GM19238 (cell line): ENCODE measurements around the gene NUBP1.
A peak's percentile ranks its signal among the peaks of the same experiment; 100 is the strongest.
"Not testable (repeated sequence)": the region's sequence is repeated elsewhere in the genome, so short reads cannot be mapped to it uniquely, and the experiment has no call there.

Experiments used
- DNase-seq: peaks from one replicate; pipeline ENCODE4 v3.0.0; 2011; ENCODE audit warnings: low spot score; ENCODE audit not compliant: insufficient read length

Gene NUBP1

GRCh38 chr16:10743610-10744369, at the start of gene NUBP1:
Gene NUBP1 (plus strand): TSS chr16:10743842. CDS start chr16:10743864, 22 bp downstream.
- peak; percentile 91 for DNase-seq

GRCh38 chr16:10693889-10694288, 49.8 kb upstream of the NUBP1 start:
- no peak for DNase-seq

- no peak for DNase-seq
Measured at GRCh38 chr16:10694306-10694705, 49.3 kb upstream of the NUBP1 start.

GRCh38 chr16:10694830-10695229, 48.8 kb upstream of the NUBP1 start, which contains the start of gene TEKT5:
Gene TEKT5 (minus strand): TSS chr16:10694930. CDS start chr16:10694873, 57 bp downstream.
- DNase-seq: no peak

- DNase-seq: no peak
Measured at GRCh38 chr16:10699756-10700155, 43.9 kb upstream of the NUBP1 start.

GRCh38 chr16:10708969-10709368, 34.7 kb upstream of the NUBP1 start:
- no peak for DNase-seq

- DNase-seq: no peak
Measured at GRCh38 chr16:10728003-10728887, 15.4 kb upstream of the NUBP1 start.

GRCh38 chr16:10729104-10730048, 14.3 kb upstream of the NUBP1 start:
- no peak for DNase-seq

GRCh38 chr16:10731790-10732189, 11.9 kb upstream of the NUBP1 start:
- DNase-seq: no peak

GRCh38 chr16:10737068-10737625, 6.5 kb upstream of the NUBP1 start:
- DNase-seq: peak; percentile 51

GRCh38 chr16:10738231-10739077, 5.2 kb upstream of the NUBP1 start:
- DNase-seq: no peak

GRCh38 chr16:10740000-10740844, 3.4 kb upstream of the NUBP1 start:
- DNase-seq: no peak

GRCh38 chr16:10740845-10741208, 2.8 kb upstream of the NUBP1 start:
- DNase-seq: no peak

- not testable (repeated sequence) for DNase-seq
Measured at GRCh38 chr16:10741249-10741648, 2.4 kb upstream of the NUBP1 start.

GRCh38 chr16:10741844-10742243, 1.8 kb upstream of the NUBP1 start:
- no peak for DNase-seq

GRCh38 chr16:10743227-10743609, 424 bp upstream of the NUBP1 start:
- DNase-seq: no peak

- no peak for DNase-seq
Measured at GRCh38 chr16:10744370-10745030, 858 bp downstream of the NUBP1 start.

GRCh38 chr16:10745841-10746240, 2.2 kb downstream of the NUBP1 start:
- DNase-seq: no peak

GRCh38 chr16:10750793-10751192, 7.2 kb downstream of the NUBP1 start:
- DNase-seq: no peak
